WTC11 (cell line): ENCODE measurements around the gene RTN3. TPM values are rescaled to one million over a fixed set of nuclear protein-coding genes. Genes with fewer than 3 reads are reported as not detected.

Experiments
- ATAC-seq: fragments of 200-7000 bp; cut with Tn5 transposase; 2 replicates; pipeline ENCODE4 v1.10.0; 2021; ENCODE audit warnings: mild to moderate bottlenecking, moderate library complexity
- CTCF ChIA-PET: fragments of 300-600 bp; sonication (Branson Sonifier 250); formaldehyde crosslinking; loops from one replicate; lab custom pipeline; 2021; ENCODE audit warnings: antibody characterized with exemption; lab: Charles Lee
- POLR2A ChIA-PET: fragments of 350-600 bp; sonication (Branson Sonifier 250); formaldehyde crosslinking; loops from one replicate; lab custom pipeline; 2021; ENCODE audit warnings: antibody characterized with exemption; lab: Charles Lee
- DNase-seq: peaks from one replicate; pipeline ENCODE4 v3.0.0; 2021; ENCODE audit warnings: low spot score
- H3K27ac Mint-ChIP-seq: 2 replicates; pipeline ENCODE4 v1.8.0; 2021; ENCODE audit warnings: mixed read lengths
- H3K27me3 Mint-ChIP-seq: 2 replicates; pipeline ENCODE4 v1.8.0; 2021; ENCODE audit warnings: low read depth, mild to moderate bottlenecking, moderate library complexity, mixed read lengths
- H3K36me3 Mint-ChIP-seq: 2 replicates; pipeline ENCODE4 v1.8.0; 2021; ENCODE audit warnings: mixed read lengths
- H3K4me1 Mint-ChIP-seq: 2 replicates; pipeline ENCODE4 v1.8.0; 2022; ENCODE audit warnings: mixed read lengths
- H3K4me3 Mint-ChIP-seq: 2 replicates; pipeline ENCODE4 v1.8.0; 2021; ENCODE audit warnings: mild to moderate bottlenecking, moderate library complexity, mixed read lengths
- H3K9me3 Mint-ChIP-seq: 2 replicates; pipeline ENCODE4 v1.8.0; 2021; ENCODE audit warnings: mixed read lengths
- CBFB ChIP-seq: sonication (generic); formaldehyde crosslinking; IDR thresholded peaks from 2 replicates; pipeline ENCODE4 v1.8.1; 2022; ENCODE audit warnings: mild to moderate bottlenecking, low read depth, missing genetic modification reagents
- ESRRA ChIP-seq: sonication (generic); formaldehyde crosslinking; IDR thresholded peaks from 2 replicates; pipeline ENCODE4 v1.8.1; 2022; ENCODE audit warnings: mild to moderate bottlenecking, missing genetic modification reagents, borderline replicate concordance
- FOXK1 ChIP-seq: sonication (generic); formaldehyde crosslinking; IDR thresholded peaks from 2 replicates; pipeline ENCODE4 v1.8.0; 2022; ENCODE audit warnings: mild to moderate bottlenecking, moderate library complexity, missing genetic modification reagents
- PRRX2 ChIP-seq: fragments of 250-450 bp; sonication (Bioruptor Pico); IDR thresholded peaks from 2 replicates; pipeline ENCODE4 v1.8.0; 2021; ENCODE audit warnings: mild to moderate bottlenecking
- SP1 ChIP-seq: sonication (generic); formaldehyde crosslinking; conservative IDR thresholded peaks from 2 replicates; pipeline ENCODE4 v1.8.1; 2022; ENCODE audit warnings: missing genetic modification reagents
- ZNF232 ChIP-seq: sonication (generic); formaldehyde crosslinking; IDR thresholded peaks from 2 replicates; pipeline ENCODE4 v1.8.0; 2022; ENCODE audit warnings: mild to moderate bottlenecking, missing genetic modification reagents
- ZNF423 ChIP-seq: fragments of 250-450 bp; sonication (Bioruptor Pico); IDR thresholded peaks from 2 replicates; pipeline ENCODE4 v2.1.2; 2022; ENCODE audit warnings: mild to moderate bottlenecking, moderate library complexity
- total RNA-seq: library from RNA; stranded (reverse); gene quantifications from 3 replicates; pipeline ENCODE4 v1.2.3, GENCODE V29; 2021
- TF ChIP-seq, protein P1 (sequence below): sonication (generic); formaldehyde crosslinking; IDR thresholded peaks from 2 replicates; pipeline ENCODE4 v1.8.1; 2022; ENCODE audit warnings: mild to moderate bottlenecking, moderate library complexity, missing genetic modification reagents
- TF ChIP-seq, protein P2 (sequence below): sonication (generic); formaldehyde crosslinking; IDR thresholded peaks from 2 replicates; pipeline ENCODE4 v1.8.0; 2022; ENCODE audit warnings: missing genetic modification reagents
- TF ChIP-seq, protein P3 (sequence below): sonication (generic); formaldehyde crosslinking; IDR thresholded peaks from 2 replicates; pipeline ENCODE4 v1.8.1; 2022; ENCODE audit warnings: mild to moderate bottlenecking, missing genetic modification reagents, moderate library complexity, borderline replicate concordance
- TF ChIP-seq, protein P4 (sequence below): sonication (generic); formaldehyde crosslinking; IDR thresholded peaks from 2 replicates; pipeline ENCODE4 v1.8.1; 2023; ENCODE audit warnings: mild to moderate bottlenecking, missing genetic modification reagents
- TF ChIP-seq, protein P5 (sequence below): sonication (generic); formaldehyde crosslinking; IDR thresholded peaks from 2 replicates; pipeline ENCODE4 v1.8.1; 2023; ENCODE audit warnings: mild to moderate bottlenecking, moderate library complexity, missing genetic modification reagents
- TF ChIP-seq, protein P6 (sequence below): sonication (generic); formaldehyde crosslinking; IDR thresholded peaks from 2 replicates; pipeline ENCODE4 v1.8.0; 2022; ENCODE audit warnings: mild to moderate bottlenecking, missing genetic modification reagents
- TF ChIP-seq, protein P7 (sequence below): sonication (generic); formaldehyde crosslinking; IDR thresholded peaks from 2 replicates; pipeline ENCODE4 v1.8.1; 2022; ENCODE audit warnings: low read depth, mild to moderate bottlenecking, moderate library complexity, missing genetic modification reagents, borderline replicate concordance

RTN3 gene
- total RNA-seq, 1 experiment from 2014 or later, result 159 TPM

DNA sequence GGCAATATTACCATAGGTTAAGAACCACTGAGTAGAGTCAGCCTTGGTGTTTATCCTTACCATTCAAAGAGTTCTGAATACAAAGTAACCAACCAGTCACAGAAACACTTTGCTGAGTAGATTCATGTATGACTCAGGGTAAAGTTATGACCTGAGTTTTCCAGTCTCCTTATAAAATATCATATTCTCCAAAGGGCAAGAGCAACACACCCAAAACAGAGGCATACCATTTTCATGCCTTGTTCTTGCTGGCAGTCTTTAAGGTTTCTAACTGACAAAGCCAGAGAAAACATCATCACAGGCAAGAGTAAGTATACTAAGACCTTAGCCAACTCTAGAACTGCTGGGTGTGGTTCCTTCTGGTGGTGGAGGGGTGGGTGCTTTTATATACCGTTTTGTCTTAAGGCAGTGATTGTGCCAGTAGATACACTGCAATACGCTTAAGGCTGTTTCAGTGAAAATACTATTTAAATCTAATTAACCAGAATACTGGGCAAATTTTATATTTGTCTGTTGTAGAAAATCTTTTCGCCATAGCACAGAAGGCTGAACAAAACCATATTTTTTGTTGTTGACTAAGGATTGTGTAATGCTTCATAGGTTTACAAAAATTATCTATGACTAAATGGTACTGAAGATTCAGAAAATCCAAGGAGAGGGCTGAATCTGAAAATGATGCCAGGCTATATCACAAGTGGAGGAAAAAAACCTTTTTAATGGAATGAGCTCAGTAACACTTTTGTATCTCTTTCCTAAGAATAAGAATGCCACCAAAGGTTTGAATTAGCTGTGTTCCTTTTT is 13.1 kb upstream of the RTN3 start (continued):
- TF ChIP-seq, protein P1, sequence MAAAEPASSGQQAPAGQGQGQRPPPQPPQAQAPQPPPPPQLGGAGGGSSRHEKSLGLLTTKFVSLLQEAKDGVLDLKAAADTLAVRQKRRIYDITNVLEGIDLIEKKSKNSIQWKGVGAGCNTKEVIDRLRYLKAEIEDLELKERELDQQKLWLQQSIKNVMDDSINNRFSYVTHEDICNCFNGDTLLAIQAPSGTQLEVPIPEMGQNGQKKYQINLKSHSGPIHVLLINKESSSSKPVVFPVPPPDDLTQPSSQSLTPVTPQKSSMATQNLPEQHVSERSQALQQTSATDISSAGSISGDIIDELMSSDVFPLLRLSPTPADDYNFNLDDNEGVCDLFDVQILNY (CRISPR knock-in tag), result no peak
- TF ChIP-seq, protein P2, sequence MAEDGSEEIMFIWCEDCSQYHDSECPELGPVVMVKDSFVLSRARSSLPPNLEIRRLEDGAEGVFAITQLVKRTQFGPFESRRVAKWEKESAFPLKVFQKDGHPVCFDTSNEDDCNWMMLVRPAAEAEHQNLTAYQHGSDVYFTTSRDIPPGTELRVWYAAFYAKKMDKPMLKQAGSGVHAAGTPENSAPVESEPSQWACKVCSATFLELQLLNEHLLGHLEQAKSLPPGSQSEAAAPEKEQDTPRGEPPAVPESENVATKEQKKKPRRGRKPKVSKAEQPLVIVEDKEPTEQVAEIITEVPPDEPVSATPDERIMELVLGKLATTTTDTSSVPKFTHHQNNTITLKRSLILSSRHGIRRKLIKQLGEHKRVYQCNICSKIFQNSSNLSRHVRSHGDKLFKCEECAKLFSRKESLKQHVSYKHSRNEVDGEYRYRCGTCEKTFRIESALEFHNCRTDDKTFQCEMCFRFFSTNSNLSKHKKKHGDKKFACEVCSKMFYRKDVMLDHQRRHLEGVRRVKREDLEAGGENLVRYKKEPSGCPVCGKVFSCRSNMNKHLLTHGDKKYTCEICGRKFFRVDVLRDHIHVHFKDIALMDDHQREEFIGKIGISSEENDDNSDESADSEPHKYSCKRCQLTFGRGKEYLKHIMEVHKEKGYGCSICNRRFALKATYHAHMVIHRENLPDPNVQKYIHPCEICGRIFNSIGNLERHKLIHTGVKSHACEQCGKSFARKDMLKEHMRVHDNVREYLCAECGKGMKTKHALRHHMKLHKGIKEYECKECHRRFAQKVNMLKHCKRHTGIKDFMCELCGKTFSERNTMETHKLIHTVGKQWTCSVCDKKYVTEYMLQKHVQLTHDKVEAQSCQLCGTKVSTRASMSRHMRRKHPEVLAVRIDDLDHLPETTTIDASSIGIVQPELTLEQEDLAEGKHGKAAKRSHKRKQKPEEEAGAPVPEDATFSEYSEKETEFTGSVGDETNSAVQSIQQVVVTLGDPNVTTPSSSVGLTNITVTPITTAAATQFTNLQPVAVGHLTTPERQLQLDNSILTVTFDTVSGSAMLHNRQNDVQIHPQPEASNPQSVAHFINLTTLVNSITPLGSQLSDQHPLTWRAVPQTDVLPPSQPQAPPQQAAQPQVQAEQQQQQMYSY (CRISPR knock-in tag), result no peak
- TF ChIP-seq, protein P3, sequence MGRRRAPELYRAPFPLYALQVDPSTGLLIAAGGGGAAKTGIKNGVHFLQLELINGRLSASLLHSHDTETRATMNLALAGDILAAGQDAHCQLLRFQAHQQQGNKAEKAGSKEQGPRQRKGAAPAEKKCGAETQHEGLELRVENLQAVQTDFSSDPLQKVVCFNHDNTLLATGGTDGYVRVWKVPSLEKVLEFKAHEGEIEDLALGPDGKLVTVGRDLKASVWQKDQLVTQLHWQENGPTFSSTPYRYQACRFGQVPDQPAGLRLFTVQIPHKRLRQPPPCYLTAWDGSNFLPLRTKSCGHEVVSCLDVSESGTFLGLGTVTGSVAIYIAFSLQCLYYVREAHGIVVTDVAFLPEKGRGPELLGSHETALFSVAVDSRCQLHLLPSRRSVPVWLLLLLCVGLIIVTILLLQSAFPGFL, result no peak
- TF ChIP-seq, protein P4, sequence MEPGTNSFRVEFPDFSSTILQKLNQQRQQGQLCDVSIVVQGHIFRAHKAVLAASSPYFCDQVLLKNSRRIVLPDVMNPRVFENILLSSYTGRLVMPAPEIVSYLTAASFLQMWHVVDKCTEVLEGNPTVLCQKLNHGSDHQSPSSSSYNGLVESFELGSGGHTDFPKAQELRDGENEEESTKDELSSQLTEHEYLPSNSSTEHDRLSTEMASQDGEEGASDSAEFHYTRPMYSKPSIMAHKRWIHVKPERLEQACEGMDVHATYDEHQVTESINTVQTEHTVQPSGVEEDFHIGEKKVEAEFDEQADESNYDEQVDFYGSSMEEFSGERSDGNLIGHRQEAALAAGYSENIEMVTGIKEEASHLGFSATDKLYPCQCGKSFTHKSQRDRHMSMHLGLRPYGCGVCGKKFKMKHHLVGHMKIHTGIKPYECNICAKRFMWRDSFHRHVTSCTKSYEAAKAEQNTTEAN (CRISPR knock-in tag), result no peak
- TF ChIP-seq ESRRA (CRISPR knock-in tag), result no peak
- TF ChIP-seq, protein P5, sequence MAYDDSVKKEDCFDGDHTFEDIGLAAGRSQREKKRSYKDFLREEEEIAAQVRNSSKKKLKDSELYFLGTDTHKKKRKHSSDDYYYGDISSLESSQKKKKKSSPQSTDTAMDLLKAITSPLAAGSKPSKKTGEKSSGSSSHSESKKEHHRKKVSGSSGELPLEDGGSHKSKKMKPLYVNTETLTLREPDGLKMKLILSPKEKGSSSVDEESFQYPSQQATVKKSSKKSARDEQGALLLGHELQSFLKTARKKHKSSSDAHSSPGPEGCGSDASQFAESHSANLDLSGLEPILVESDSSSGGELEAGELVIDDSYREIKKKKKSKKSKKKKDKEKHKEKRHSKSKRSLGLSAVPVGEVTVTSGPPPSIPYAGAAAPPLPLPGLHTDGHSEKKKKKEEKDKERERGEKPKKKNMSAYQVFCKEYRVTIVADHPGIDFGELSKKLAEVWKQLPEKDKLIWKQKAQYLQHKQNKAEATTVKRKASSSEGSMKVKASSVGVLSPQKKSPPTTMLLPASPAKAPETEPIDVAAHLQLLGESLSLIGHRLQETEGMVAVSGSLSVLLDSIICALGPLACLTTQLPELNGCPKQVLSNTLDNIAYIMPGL (CRISPR knock-in tag), result no peak
- TF ChIP-seq, protein P6, sequence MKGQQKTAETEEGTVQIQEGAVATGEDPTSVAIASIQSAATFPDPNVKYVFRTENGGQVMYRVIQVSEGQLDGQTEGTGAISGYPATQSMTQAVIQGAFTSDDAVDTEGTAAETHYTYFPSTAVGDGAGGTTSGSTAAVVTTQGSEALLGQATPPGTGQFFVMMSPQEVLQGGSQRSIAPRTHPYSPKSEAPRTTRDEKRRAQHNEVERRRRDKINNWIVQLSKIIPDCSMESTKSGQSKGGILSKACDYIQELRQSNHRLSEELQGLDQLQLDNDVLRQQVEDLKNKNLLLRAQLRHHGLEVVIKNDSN (CRISPR knock-in tag), result no peak
- TF ChIP-seq FOXK1, result no peak

DNA sequence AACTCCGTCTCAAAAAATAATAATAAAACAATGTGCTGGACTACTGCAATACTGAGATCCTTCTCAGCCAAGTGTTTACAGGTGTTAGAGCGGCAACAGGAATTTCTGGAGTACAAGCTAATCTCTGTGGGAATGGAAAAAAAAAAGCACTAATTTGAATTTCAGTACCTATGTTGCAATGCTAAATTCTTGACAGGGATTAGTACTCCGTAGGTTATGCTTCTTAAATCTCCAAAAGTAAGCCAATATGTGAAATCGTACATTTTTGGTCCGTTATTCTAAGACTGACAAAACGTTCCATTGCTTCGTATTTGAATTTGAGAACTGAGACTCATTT is 11.2 kb upstream of the RTN3 start:
- H3K4me3 Mint-ChIP-seq, result peak overlapping the region; percentile 68
- DNase-seq, result no peak
- CTCF ChIA-PET, result interaction anchor here (1.2 to 2.6 kb wide), 5 partner anchors 10 to 69 kb away, joined by 3 to 25 read pairs (median 5); partner anchors contain the start of gene RTN3
- no peak for ATAC-seq
- no peaks in the 10 kb centered on the region for H3K36me3 Mint-ChIP-seq
- TF ChIP-seq PRRX2 (no peak), ZNF232 (CRISPR knock-in tag) (no peak), SP1 (CRISPR knock-in tag) (no peak), ZNF423 (CRISPR knock-in tag) (no peak), CBFB (CRISPR knock-in tag) (no peak)
- TF ChIP-seq, protein P7, sequence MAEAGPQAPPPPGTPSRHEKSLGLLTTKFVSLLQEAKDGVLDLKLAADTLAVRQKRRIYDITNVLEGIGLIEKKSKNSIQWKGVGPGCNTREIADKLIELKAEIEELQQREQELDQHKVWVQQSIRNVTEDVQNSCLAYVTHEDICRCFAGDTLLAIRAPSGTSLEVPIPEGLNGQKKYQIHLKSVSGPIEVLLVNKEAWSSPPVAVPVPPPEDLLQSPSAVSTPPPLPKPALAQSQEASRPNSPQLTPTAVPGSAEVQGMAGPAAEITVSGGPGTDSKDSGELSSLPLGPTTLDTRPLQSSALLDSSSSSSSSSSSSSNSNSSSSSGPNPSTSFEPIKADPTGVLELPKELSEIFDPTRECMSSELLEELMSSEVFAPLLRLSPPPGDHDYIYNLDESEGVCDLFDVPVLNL (CRISPR knock-in tag), result no peak
- POLR2A ChIA-PET, result interaction anchor here (4.8 kb wide), 1 partner anchor 12 kb away, joined by 27 read pairs; the partner anchor contains the start of gene RTN3
- no peak overlapping the region; the same call in 1 of the 2 replicates for H3K27ac Mint-ChIP-seq
- peaks cover 22% of the 10 kb centered on the region for H3K4me1 Mint-ChIP-seq
- peaks cover 18% of the 10 kb centered on the region for H3K27me3 Mint-ChIP-seq
- no peaks in the 10 kb centered on the region; the same call in 1 of the 2 replicates for H3K9me3 Mint-ChIP-seq
